ENCODE data around the gene NRP1.

DNA sequence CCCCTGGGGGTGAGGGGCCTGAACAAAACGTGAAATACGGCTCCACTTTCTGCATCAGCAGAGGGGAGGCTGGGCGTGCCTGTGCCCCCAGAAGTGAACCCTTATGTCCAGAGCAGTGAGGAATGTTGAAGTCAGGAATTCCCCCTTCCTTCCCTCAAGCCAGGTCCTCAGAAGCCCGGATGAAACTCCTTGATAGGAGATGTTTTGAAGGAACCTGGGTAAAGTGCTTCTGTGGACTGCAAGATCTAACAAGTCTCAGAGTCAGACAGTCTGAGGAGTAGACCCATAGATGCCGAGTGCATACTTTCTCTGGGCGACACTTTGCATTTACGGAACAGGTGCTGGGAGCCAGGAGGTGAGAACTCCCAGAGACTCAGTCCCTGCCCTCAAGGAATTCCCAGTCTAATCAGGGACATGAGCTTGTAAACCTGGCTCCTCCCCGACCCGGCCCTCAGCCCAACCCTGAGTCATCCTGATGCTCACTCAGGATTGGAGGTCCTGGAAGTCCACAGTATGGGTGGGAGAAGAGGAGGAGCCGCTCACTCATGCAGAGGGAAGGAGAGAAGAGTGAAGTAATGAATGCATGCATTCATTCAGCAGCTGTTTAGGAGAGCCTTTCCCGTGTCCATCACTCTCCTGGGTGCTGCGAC lies 197.0 kb downstream of the NRP1 start:
- TF ChIP-seq, protein P1, sequence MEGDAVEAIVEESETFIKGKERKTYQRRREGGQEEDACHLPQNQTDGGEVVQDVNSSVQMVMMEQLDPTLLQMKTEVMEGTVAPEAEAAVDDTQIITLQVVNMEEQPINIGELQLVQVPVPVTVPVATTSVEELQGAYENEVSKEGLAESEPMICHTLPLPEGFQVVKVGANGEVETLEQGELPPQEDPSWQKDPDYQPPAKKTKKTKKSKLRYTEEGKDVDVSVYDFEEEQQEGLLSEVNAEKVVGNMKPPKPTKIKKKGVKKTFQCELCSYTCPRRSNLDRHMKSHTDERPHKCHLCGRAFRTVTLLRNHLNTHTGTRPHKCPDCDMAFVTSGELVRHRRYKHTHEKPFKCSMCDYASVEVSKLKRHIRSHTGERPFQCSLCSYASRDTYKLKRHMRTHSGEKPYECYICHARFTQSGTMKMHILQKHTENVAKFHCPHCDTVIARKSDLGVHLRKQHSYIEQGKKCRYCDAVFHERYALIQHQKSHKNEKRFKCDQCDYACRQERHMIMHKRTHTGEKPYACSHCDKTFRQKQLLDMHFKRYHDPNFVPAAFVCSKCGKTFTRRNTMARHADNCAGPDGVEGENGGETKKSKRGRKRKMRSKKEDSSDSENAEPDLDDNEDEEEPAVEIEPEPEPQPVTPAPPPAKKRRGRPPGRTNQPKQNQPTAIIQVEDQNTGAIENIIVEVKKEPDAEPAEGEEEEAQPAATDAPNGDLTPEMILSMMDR (IDR thresholded peaks at IDR 0.05) = no peak
- no peak for TF ChIP-seq POLR2A (IDR thresholded peaks at IDR 0.05)
